HL-60/S4 treated with retinoic acid at 250 ng/mL for 4 days and 3 days (cell line): ENCODE results near the gene ENDOU.

Source experiments
- in situ Hi-C: fragments of 300-500 bp; cut with MboI; formaldehyde crosslinking; loops from 2 replicates; pipeline ENCODE4 v1.7.0; 2022; ENCODE audit warnings: low sequenced_read_pairs

ENDOU gene

GRCh38 chr12:47757840-47758583 is 32.7 kb upstream of the ENDOU start:
- in situ Hi-C loops = no loop called here

GRCh38 chr12:47757364-47757839 is 32.1 kb upstream of the ENDOU start:
- in situ Hi-C loops = no loop called here

GRCh38 chr12:47755655-47756562 is 30.6 kb upstream of the ENDOU start:
- in situ Hi-C loops = no loop called here

- in situ Hi-C loops = no loop called here
Measured at GRCh38 chr12:47754881-47755280, 29.6 kb upstream of the ENDOU start.

- in situ Hi-C loops = no loop called here
Measured at GRCh38 chr12:47754126-47754525, 28.8 kb upstream of the ENDOU start.

GRCh38 chr12:47753021-47754001 is 28.0 kb upstream of the ENDOU start:
- in situ Hi-C loops = no loop called here

- in situ Hi-C loops = no loop called here
Measured at GRCh38 chr12:47752552-47752951, 27.3 kb upstream of the ENDOU start.

GRCh38 chr12:47752121-47752520 is 26.8 kb upstream of the ENDOU start:
- in situ Hi-C loops = no loop called here

- in situ Hi-C loops = no loop called here
Measured at GRCh38 chr12:47751561-47751960, 26.3 kb upstream of the ENDOU start.

- in situ Hi-C loops = no loop called here
Measured at GRCh38 chr12:47750916-47751470, 25.7 kb upstream of the ENDOU start.

- in situ Hi-C loops = no loop called here
Measured at GRCh38 chr12:47750229-47750798, 25.0 kb upstream of the ENDOU start.

GRCh38 chr12:47748899-47749298 is 23.6 kb upstream of the ENDOU start:
- in situ Hi-C loops = loop anchor here (25.0 kb wide), 1 partner anchor 413 kb away; the partner anchor contains the start of gene ASB8

GRCh38 chr12:47748507-47748828 is 23.2 kb upstream of the ENDOU start:
- in situ Hi-C loops = loop anchor here (25.0 kb wide), 1 partner anchor 414 kb away; the partner anchor contains the start of gene ASB8

GRCh38 chr12:47747596-47748506 is 22.6 kb upstream of the ENDOU start:
- in situ Hi-C loops = loop anchor here (25.0 kb wide), 1 partner anchor 414 kb away; the partner anchor contains the start of gene ASB8

GRCh38 chr12:47747126-47747525 is 21.8 kb upstream of the ENDOU start:
- in situ Hi-C loops = loop anchor here (25.0 kb wide), 1 partner anchor 415 kb away; the partner anchor contains the start of gene ASB8

- in situ Hi-C loops = loop anchor here (25.0 kb wide), 1 partner anchor 416 kb away; the partner anchor contains the start of gene ASB8
Measured at GRCh38 chr12:47746523-47746922, 21.2 kb upstream of the ENDOU start.

- in situ Hi-C loops = loop anchor here (25.0 kb wide), 1 partner anchor 416 kb away; the partner anchor contains the start of gene ASB8
Measured at GRCh38 chr12:47746073-47746472, 20.8 kb upstream of the ENDOU start.

GRCh38 chr12:47745485-47746041 is 20.3 kb upstream of the ENDOU start:
- in situ Hi-C loops = loop anchor here (25.0 kb wide), 1 partner anchor 417 kb away; the partner anchor contains the start of gene ASB8
